HG02884 (cell line): ENCODE results near the gene PLCXD3.
A peak's percentile ranks its signal among the peaks of the same experiment; 100 is the strongest.
"Not testable (repeated sequence)": the region's sequence is repeated elsewhere in the genome, so short reads cannot be mapped to it uniquely, and the experiment has no call there.

Source experiments
- ATAC-seq: cut with Tn5 transposase; IDR thresholded peaks from one replicate; pipeline ENCODE4 v1.9.1; 2021; ENCODE audit warnings: mild to moderate bottlenecking, moderate library complexity; ENCODE audit not compliant: unreplicated experiment

PLCXD3 gene

DNA sequence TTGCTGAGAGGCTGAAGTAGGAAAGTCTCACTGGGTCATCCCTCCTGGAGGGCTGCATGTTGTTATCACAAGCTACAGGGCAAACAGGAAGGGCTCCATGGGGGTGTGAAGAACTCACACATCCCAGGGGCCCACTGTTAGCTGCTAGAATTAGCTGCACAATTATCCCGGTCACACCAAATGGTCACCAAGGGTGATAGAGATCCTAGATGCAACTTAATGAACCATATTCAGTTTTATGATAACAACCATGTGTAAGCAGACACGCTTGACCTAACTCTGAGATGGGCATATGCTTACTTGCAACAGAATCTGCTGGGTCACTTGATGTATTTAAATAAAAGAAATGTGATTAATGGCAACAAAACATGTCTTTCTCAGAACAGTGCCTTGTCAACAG lies 153.6 kb downstream of the PLCXD3 start:
- no peak for ATAC-seq

DNA sequence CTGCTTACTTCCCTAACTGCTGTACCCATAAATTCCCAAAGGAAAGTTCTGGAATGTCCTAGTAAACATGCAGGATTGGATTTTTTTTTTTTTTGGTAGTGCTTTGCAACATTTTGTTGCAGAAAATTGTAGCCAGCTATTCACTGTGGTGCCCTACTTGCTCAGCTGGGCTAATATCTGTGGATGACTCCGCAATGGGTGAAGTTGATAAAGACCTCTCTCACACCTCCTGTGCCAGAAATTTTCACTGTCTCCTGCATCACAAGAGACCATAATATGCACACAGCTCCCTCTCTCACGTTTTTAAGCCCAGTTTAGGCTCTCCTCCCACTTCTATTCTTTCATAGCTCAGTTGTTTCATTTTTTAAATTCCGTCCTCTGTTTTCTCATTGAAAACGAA lies 160.6 kb downstream of the PLCXD3 start:
- no peak for ATAC-seq

DNA sequence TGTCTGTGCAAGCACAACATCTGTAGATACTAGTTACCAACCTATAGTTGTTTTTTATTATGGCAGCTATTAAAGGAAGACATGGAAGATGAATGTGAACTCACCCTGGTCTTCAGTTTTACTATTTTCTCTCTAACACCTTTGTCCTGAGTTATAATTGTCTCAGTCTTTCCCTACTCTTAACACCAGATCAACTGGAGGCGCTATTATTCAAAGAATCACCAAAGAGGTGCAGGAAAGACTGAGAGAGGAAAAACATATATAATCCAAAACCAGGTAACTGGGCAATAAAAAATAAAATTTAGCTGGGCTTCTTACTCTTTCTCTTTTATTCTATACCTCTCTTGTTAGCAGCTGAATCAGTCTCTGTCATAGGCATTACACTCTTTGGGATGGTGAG lies 162.8 kb downstream of the PLCXD3 start:
- no peak for ATAC-seq

DNA sequence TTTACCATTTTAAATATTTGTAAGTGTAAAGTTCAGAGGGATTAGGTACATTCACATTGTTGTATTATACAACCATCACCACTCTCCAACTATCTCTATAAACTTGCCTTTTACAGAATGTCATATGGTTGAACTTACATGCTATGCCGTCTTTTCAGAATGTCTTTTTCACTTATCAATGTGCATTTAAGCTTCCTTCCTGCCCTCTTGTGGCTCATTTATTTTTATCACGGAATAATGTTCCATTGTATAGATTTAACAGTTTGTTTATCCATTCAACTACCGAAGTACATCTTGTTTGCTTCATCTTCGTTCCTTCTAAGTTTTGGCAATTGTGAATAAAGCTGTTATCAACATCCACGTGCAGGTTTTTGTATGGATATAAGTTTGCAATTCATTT lies 163.8 kb downstream of the PLCXD3 start:
- ATAC-seq = no peak

DNA sequence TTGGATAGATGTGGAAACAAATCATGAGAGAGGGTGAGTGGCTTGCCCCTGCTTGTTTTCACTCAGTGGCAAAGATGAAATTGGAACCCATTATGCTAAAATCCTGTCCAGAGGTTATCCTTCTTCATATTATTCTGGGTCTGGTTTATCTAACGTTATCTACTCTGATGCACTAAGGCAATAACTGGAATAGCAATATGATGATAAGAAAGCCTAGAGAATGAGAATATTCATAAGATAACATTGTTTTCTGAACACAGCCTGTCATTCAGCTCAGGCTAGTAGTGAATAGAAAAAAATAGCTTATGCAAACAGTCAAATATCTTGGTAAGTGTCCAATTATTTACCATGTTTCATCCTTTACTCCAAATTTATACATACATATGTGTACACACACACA lies 165.1 kb downstream of the PLCXD3 start:
- ATAC-seq = no peak

DNA sequence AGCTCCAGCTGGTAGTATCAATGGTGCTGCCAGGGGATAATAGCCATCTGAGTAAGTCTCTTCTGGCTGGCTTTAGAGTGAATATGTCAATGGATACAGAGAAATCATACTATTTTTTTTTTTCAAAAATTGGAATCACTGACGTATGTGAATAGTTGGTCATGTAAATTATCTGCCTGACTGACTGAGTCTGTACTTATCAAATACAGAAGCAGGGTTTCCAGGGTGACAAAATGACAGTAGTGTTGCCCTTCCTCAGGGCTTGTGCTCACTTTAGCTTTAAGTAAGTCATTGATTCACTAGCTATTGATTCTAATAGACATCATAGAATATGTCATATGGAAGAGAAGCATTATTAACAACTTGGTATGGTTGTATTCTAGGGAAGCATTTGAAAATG lies 171.1 kb downstream of the PLCXD3 start:
- no peak for ATAC-seq

DNA sequence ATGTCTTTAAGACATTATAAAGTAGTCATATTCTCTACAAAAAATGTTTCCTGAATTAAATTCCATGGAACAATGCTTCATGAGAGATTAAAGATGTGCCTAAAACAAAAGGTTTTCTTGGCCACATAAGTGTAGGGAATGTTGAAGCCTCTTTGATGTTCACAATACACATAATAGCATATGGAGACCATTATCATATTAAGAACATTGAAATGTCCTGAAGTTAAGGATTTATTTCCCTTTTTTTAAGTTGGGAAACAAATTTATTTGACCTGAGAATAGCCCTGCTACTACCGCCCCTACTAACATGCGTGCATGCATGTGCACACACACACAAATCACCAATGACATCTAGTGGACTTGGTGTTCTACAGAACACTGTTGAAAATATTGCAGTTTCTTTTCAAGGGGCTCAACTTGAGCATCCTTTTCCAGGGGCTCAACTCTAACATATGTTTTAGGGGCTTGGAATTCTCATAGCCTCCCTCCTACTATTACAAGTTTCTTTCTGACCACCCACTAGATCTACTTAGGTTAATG lies 172.2 kb downstream of the PLCXD3 start:
- no peak for ATAC-seq

DNA sequence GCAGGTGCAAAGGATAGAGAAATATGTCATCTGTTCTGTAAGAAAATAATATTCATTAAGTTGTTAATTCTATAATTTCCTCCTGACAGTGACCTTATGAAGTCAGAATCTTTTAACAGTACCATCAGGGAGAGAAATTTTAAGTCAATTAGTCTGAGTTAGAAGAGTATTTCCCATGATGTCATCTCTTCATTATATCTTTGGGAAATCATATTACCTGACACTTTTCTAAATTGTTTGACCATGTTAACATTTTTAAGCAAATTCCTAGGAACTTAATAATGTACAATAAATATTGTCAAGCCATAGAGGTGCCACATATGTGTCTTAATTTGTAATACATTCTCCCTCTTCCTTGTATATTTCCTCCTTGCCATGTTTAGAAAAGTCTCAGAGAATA lies 172.7 kb downstream of the PLCXD3 start:
- ATAC-seq = no peak

DNA sequence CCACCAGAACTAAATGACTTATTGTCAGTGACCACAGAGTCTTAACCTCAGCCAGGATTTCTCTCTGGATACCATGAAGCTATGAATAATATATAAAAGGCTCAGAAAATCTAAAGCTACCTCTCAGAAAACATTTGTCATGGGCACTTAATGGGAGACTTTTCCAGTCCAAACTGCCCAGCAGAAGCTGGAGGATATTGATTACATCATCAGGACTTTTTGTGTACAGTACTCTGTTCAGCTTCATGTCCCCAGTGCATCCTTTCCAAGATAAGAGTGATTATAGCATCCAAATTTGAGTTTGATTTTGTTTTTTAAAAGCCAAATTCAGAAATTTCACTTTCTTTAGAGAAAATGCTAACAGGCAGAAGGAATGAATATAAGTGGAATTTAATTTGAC lies 173.2 kb downstream of the PLCXD3 start:
- no peak for ATAC-seq

DNA sequence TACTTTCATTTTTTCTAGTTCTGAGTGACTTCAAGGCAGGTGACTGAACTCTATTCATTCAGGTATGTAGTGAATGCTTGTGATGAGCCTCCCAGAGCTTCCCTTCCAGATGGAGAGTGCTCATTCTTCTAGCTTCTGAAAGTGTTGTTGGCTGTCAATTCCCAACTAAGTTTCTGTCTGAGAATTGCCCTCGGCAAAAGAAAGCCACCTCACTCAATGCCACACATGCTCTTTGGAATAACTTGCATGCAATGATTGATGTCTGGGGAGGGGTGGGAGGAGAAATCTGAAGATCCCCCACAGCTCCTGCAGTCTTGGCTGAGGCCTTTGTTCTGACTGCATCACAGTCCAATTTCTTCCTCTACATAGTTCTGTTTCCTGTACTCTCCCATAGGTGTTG lies 173.9 kb downstream of the PLCXD3 start:
- no peak for ATAC-seq

DNA sequence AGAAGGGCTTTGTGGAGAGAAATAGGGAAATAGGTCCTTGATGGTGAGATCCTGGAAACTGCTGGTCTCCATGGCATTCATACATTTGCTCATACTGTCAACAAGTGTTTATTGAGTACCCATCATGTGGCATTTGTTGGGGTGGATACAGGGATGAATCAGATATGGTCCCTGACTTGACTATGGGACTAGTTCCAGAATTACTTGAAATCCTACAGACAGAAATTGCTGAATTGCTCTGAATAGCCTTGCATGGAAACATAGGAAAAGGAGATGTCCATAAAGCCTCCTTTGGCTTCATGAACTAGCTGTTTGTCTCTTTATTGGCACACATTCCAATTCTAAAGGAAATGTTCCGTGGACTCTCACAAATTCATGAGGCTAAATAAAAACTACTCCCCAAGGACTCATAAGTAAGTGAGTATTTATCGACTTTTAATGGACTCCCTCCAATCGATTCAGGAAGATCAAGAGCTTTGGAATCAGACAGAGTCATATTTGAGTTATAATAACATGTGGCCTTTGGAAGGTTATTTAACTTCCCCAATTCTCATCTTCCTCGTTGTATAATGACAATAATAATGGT lies 174.7 kb downstream of the PLCXD3 start:
- ATAC-seq = no peak

DNA sequence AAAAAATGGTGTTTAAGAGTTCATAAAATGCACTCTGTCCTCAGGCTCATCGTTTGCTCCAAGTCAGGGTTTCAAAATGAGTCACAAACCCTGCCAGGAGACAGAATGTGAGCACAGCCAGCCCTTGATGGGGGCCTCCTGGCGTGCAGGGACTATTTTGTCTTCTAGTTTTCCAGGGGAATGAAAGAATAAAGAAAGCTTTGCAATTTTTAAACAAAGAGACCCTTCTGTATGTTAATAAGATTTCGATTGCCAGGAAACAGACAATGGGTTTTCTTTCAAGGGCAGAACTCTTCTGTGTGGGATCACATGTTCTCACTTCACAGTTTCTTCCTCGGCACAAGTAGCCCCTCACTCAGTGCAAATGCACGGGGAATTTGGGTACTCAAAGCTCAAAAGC lies 175.6 kb downstream of the PLCXD3 start:
- peak; percentile 82 for ATAC-seq

DNA sequence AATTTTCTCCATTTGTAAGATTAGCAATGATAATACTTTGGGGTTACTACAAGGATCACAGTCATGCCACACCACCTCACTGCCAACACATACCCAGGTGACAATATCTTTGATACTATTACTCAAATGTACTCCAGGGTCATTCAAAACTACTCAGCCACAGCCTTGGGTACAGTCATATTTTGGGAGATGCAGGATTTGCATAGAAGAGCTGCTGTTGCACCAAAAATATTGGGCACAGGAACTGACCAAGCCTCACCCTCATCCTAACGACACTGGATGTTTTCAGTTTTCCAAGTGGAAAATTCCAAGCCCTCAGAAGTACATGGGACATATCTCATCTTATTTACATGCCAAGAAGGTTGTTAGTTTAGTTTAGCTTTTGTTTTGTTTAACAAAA lies 176.2 kb downstream of the PLCXD3 start:
- no peak for ATAC-seq

DNA sequence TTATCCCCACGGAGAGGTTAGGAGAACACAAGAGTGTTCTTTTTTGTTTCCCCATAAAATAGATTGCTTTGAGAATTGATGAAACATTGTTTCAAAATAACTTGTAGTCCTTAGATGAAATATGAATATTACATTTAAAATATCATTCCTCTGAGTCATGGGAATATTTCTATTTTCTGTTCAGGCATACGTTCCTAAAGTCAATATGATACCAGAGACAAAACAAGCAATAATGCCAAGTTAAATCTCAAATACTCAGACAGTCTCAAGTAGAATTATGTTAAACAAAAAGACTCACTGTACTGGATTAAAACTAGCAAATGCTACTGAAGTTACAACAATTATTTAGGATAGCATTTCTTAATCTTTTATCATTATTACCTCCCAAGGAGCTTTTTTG lies 185.3 kb downstream of the PLCXD3 start:
- ATAC-seq = no peak

DNA sequence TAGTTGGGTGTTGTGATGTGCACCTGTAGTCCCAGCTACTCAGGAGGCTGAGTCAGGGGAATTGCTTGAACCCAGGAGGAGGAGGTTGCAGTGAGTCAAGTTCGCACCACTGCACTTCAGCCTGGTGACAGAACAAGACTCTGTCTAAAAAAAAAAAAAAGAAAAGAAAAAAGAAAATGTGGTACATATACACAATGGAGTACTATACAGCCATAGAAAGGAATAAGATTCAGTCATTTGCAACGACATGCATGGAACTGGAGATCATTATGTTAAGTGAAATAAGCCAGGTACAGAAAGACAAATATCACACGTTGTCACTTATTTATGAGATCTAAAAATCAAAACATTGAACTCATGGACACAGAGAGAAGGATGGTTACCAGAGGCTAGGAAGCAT lies 187.6 kb downstream of the PLCXD3 start:
- ATAC-seq = not testable (repeated sequence)

DNA sequence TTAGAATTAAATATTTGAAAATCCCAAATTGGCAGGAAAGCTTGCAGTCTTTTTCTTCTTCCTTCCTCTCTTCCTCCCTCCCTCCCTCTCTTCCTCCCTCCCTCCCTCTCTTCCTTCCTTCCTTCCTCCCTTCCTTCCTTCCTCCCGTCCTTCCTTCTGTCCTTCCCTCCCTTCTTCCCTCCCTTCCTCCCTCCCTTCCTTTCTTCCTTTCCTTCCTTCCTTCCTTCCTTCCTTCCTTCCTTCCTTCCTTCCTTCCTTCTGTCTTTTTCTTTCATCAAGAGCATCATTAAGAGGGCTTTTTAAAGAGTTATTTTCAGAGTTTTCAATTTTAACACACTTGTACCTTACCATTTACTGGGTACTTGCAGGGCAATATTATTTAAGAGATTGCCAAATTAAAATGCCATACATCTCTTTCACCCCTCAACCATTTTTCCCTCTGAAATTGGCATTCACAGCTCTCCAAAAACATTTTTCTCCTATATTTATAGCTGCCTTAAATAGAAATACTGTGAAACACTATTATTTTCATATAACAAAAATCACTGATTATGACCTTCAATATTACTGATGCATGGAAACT lies 197.8 kb downstream of the PLCXD3 start:
- no peak for ATAC-seq

DNA sequence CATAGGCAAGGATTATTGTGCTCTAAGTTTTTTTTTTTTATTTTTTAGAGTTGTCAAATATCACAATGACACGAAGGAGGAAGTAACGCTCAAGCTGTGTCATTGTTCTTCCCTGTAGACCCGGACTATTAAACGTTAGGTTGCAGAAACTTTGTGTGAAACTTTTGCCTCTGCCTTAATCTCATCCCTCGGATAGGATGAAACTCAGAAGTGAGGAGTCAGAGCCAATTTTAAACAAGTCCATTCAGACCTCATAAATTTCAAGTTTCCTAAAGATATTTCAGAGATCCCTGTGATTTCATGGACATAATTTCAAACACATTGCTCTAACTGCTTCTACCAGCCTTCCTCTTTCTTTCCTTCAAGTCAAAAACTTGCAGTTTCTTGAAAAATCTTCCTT lies 198.3 kb downstream of the PLCXD3 start:
- ATAC-seq = no peak

DNA sequence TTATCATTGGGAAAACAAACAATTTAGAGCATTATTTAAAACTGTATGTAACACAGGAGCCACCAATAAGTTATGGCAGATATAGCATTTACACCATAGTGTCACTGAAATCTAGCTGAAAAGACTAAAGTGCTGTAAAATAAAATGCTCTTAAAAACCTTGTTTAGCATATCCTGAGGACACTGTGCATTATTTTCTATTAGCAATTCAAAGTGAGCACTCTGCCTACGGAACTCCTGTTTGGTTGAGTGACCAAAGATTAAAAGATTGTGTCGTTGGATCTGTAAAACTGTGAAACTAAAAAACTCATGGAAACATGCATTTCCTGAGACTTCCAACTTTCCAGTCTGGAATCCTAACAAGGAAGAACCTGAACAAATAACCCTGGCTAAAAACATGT lies 201.1 kb downstream of the PLCXD3 start:
- no peak for ATAC-seq

DNA sequence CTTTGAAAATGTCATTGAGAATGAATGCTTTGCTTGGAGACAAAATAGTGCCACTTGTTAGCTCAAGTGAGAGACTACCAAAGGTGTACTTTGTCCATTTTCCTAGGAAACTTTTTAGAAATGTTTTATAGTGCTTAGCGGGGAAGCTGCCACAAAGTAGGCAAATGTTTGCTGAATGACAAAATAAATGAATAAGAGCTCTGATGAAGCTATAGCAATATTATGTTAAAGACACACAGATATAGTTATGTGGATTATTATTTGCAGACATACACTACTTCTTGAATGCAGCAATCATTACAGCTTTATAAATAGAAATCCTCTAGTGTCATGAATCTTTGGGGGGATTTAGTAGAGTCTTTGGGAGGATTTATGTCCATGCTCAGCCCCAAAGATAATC lies 204.4 kb downstream of the PLCXD3 start:
- ATAC-seq = no peak

DNA sequence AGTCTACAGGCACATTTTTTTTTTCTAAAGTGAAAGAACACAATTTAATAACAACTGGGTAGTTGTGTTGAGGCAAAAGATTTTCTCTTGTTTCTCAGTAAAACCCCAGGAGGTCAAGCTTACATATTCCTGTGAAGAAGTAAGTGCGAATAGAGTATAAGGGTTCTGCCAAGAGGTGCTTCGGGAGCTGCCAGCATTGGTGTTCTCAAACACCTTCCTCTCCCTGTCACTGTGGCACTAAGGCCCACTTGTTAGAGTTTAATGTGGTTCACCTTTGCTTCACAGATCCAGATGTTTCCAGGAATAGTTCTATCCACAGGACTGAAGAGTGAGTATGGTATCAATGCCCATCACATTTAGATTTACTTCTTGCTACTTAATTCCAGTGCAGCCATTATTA lies 205.3 kb downstream of the PLCXD3 start:
- no peak for ATAC-seq

DNA sequence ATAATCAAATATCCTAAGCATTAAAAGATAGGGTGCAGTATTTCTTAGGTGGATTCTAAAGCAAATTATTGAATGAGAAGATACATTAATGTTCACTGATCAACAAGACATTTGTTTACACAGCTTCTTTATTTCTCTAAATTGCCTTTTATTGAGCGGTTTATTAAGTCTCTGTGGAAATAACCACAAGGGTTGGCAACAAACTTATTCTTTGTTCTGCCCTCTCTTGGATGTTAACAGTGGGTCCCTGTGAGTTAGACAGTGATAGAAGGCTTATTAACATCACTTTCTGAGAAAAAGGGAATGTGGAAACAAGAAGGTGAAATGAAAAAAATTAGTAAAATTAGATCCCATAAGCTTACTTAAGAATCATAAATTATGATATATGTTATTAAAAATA lies 214.3 kb downstream of the PLCXD3 start:
- no peak for ATAC-seq

DNA sequence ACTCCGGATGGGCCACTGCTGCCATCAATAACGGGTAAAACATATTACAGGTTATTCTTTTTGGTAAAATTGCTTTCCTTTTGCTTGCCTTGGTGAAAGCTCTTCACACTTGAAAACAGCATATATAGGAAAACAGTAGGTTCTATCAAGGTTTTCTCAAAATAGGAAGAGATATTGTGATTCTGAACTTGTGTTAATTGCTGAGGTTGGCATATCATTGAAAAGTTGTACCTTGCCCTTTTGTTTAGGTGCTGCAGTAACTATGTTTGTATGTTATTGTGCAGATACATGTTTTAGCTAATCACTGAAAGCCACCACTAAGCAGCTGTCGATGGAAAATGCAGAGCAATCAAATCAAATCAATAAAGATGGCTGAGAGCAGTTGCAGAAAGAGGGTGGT lies 219.1 kb downstream of the PLCXD3 start:
- no peak for ATAC-seq

DNA sequence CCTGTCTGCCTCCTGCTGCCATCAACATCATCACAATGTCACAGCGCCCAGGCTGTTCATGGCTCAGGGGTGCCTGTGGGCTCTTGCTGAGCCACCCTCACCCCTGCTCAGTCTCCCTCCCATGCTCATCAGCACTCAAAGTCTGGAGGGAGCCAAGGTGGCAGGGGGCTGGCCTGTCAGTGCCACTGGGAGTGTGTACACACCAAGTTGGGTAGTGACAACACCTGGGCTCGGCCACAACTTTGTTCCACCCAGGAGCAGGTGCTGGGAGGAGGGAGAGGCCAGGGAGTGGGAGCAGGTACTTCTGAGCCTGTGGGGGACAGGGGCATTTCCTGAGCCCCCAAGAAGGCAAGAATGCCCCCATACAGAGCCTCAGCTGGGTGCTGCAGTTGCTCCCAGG lies 219.6 kb downstream of the PLCXD3 start:
- ATAC-seq = no peak
